Astrocyte of the cerebellum (primary cell): ENCODE results near the gene CXXC5.
A peak's percentile ranks its signal among the peaks of the same experiment; 100 is the strongest.

ENCODE experiments used
- DNase-seq: peaks from one replicate; pipeline ENCODE4 v3.0.0-alpha.2; 2011; ENCODE audit warnings: low read depth
- H3K4me3 ChIP-seq: 2 replicates; pipeline ENCODE4 v1.5.1; 2011; ENCODE audit warnings: mild to moderate bottlenecking, low read depth, low read length, moderate library complexity
- CTCF ChIP-seq: IDR thresholded peaks from 2 replicates; pipeline ENCODE4 v1.5.1; 2012; ENCODE audit warnings: low read length, low read depth, moderate library complexity, mild to moderate bottlenecking; ENCODE audit errors: missing control alignments
- in situ Hi-C: cut with HindIII; loops from 2 replicates; pipeline ENCODE4 v1.10.0; 2017; ENCODE audit warnings: low sequenced_read_pairs

The CXXC5 gene

GRCh38 chr5:139655727-139656271 is 7.7 kb downstream of the CXXC5 start:
- in situ Hi-C loops: no loop called here
- H3K4me3 ChIP-seq: no peak overlapping the region
- TF ChIP-seq CTCF: no peak
- no peak for DNase-seq

- no peak overlapping the region for H3K4me3 ChIP-seq
- no peak for TF ChIP-seq CTCF
- in situ Hi-C loops: no loop called here
- DNase-seq: no peak
These were observed 9.5 kb downstream of the CXXC5 start for GRCh38 chr5:139657363-139658321.

- peak; percentile 17 for TF ChIP-seq CTCF
- in situ Hi-C loops: no loop called here
- DNase-seq: no peak
- H3K4me3 ChIP-seq: no peak overlapping the region
These were observed 10.4 kb downstream of the CXXC5 start for GRCh38 chr5:139658501-139658927.

GRCh38 chr5:139658928-139659667 is 10.9 kb downstream of the CXXC5 start:
- no peak for TF ChIP-seq CTCF
- DNase-seq: no peak
- in situ Hi-C loops: no loop called here
- H3K4me3 ChIP-seq: peak overlapping the region; percentile 20

- in situ Hi-C loops: no loop called here
- peak overlapping the region; percentile 20 for H3K4me3 ChIP-seq
- DNase-seq: no peak
- no peak for TF ChIP-seq CTCF
These were observed 11.5 kb downstream of the CXXC5 start for GRCh38 chr5:139659695-139660101.
